K562 (cell line): ENCODE data around the gene RNU6-7. TPM values are rescaled to one million over a fixed set of nuclear protein-coding genes. Genes with fewer than 3 reads are reported as not detected.

Experiments
- ATAC-seq: fragments of 200-7000 bp; cut with Tn5 transposase; 3 replicates; pipeline ENCODE4 v1.9.1; 2020; ENCODE audit warnings: moderate library complexity
- BruUV-seq: library from RNA; stranded (reverse); fragments of 400-500 nt; replicated peaks from 2 replicates; lab custom pipeline; 2021; lab: Mats Ljungman, UMichigan
- CTCF ChIA-PET: fragments of 300-600 bp; formaldehyde crosslinking; extraction: SDS; loops from one replicate; lab custom pipeline; 2021; ENCODE audit warnings: low intra/inter-chr PET ratio; lab: Yijun Ruan, JAX
- POLR2A ChIA-PET: fragments of 300-600, 350-650 bp; sonication (Branson Sonifier 250); formaldehyde crosslinking; extraction: SDS; loops from one replicate; lab custom pipeline; 2021; ENCODE audit warnings: antibody characterized with exemption, inconsistent platforms; lab: Yijun Ruan, JAX
- DNase-seq, 4 experiments: peaks; one replicate each; pipeline versions ENCODE4 v3.0.0 to v3.0.0-alpha.2; 2011 to 2018; ENCODE audit warnings: low spot score in 3 of 4, mixed read lengths in 3 of 4; ENCODE audit errors: extremely low read depth in 1 of 4
- FAIRE-seq: peaks from 2 replicates; lab custom pipeline; 2011; peaks lifted over from hg19 to GRCh38; lab: Jason Lieb, UNC
- H2AFZ ChIP-seq: 2 replicates; pipeline ENCODE4 v1.6.0; 2011; ENCODE audit warnings: low read depth, low read length, control low read depth, inconsistent platforms
- H3K27ac ChIP-seq: fragments of 200-600 bp; 3 replicates; pipeline ENCODE4 v1.8.0; 2011; ENCODE audit warnings: low read depth, mild to moderate bottlenecking, control low read depth, inconsistent platforms, low read length, moderate library complexity, mixed read lengths; ENCODE audit errors: extremely low read depth
- H3K27me3 ChIP-seq, 2 experiments: fragments of 300-600 bp in 1 of 2; 2 replicates in 1 of 2; 3 replicates in 1 of 2; pipeline versions ENCODE4 v1.6.0 to v1.8.0; 2011; ENCODE audit warnings: inconsistent platforms in 2 of 2, low read length in 2 of 2, mild to moderate bottlenecking in 1 of 2, mixed read lengths in 1 of 2, moderate library complexity in 1 of 2; ENCODE audit not compliant: control insufficient read depth in 2 of 2, insufficient read depth in 2 of 2
- H3K36me3 ChIP-seq: fragments of 300-600 bp; 3 replicates; pipeline ENCODE4 v1.8.0; 2011; ENCODE audit warnings: mild to moderate bottlenecking, low read length, inconsistent platforms; ENCODE audit not compliant: control insufficient read depth, insufficient read depth
- H3K4me1 ChIP-seq, 2 experiments: fragments of 200-600 bp in 1 of 2; replicated peaks in 1 of 2; 2 replicates in 1 of 2; 3 replicates in 1 of 2; pipeline versions ENCODE4 v1.5.1 to v1.8.0; 2011; ENCODE audit warnings: inconsistent platforms in 2 of 2, low read length in 2 of 2, mild to moderate bottlenecking in 1 of 2, mixed read lengths in 1 of 2, moderate library complexity in 1 of 2; ENCODE audit not compliant: control insufficient read depth in 2 of 2, insufficient read depth in 2 of 2
- H3K4me2 ChIP-seq: 2 replicates; pipeline ENCODE4 v1.6.1; 2011; ENCODE audit warnings: low read length, control low read depth, inconsistent platforms, mixed read lengths; ENCODE audit not compliant: insufficient read depth
- H3K4me3 ChIP-seq: fragments of 200-600 bp; sonication (generic), shearing (Covaris generic); 2 replicates; pipeline ENCODE4 v1.5.1; 2016; ENCODE audit warnings: control low read depth, inconsistent platforms
- H3K79me2 ChIP-seq: fragments of 200-600 bp; 3 replicates; pipeline ENCODE4 v1.8.0; 2011; ENCODE audit warnings: low read length, inconsistent platforms; ENCODE audit not compliant: control insufficient read depth, insufficient read depth
- H3K9ac ChIP-seq, 2 experiments: 2 replicates each; pipeline versions ENCODE4 v1.6.0 to v1.6.1; 2011; ENCODE audit warnings: low read depth in 2 of 2, low read length in 2 of 2, control low read depth in 1 of 2, inconsistent platforms in 1 of 2, mild to moderate bottlenecking in 1 of 2, mixed read lengths in 1 of 2; ENCODE audit not compliant: insufficient read depth in 1 of 2
- H3K9me1 ChIP-seq: one replicate; pipeline ENCODE4 v1.6.0; 2011; ENCODE audit warnings: inconsistent platforms, mild to moderate bottlenecking, low read length, moderate library complexity; ENCODE audit not compliant: control insufficient read depth, insufficient read depth
- H3K9me3 ChIP-seq: replicated peaks from 2 replicates; pipeline ENCODE4 v1.5.1; 2011; ENCODE audit warnings: low read depth, low read length, inconsistent platforms; ENCODE audit not compliant: control insufficient read depth, insufficient read depth
- H4K20me1 ChIP-seq: replicated peaks from 2 replicates; pipeline ENCODE4 v1.6.1; 2011; ENCODE audit warnings: low read length, inconsistent platforms, mixed read lengths; ENCODE audit not compliant: control insufficient read depth, insufficient read depth
- DNMT1 ChIP-seq: fragments of 450-650 bp; IDR thresholded peaks from 2 replicates; pipeline ENCODE4 v1.6.1; 2016; ENCODE audit warnings: antibody characterized with exemption, mild to moderate bottlenecking
- JUND ChIP-seq, 2 experiments: IDR thresholded peaks; 2 replicates in 1 of 2; 3 replicates in 1 of 2; pipeline ENCODE4 v1.6.1; 2011; ENCODE audit warnings: borderline replicate concordance in 2 of 2, low read depth in 2 of 2, low read length in 2 of 2, improper control_type of control experiment in 1 of 2, missing biosample characterization in 1 of 2, missing genetic modification characterization in 1 of 2, missing genetic modification reagents in 1 of 2
- MAZ ChIP-seq, 2 experiments: fragments of 450-650 bp in 1 of 2; sonication (generic) in 1 of 2; formaldehyde crosslinking; IDR thresholded peaks in 1 of 2; conservative IDR thresholded peaks in 1 of 2; 2 replicates each; pipeline versions ENCODE4 v1.4.0 to v1.5.0; 2020; ENCODE audit warnings: mild to moderate bottlenecking in 1 of 2, missing genetic modification reagents in 1 of 2
- TEAD2 ChIP-seq: fragments of 450-650 bp; IDR thresholded peaks from 2 replicates; pipeline ENCODE4 v1.6.1; 2016; ENCODE audit warnings: missing genetic modification characterization, control low read depth, missing compliant biosample characterization
- WGBS: fragments of 100-300 bp; shearing (Covaris generic); methylation state at CpG from one replicate; pipeline ENCODE4 v1.1.6; 2016; ENCODE audit warnings: low coverage, mixed read lengths; ENCODE audit not compliant: insufficient coverage; ENCODE audit errors: missing lambda C conversion rate; 5-methylcytosine and 5-hydroxymethylcytosine counted together
- in situ Hi-C: fragments of 300-500 bp; cut with MboI; formaldehyde crosslinking; loops from 4 replicates; pipeline ENCODE4 v1.15.0; 2018; ENCODE audit warnings: inconsistent platforms, mixed read lengths
- intact Hi-C: fragments of 100-400 bp; cut with micrococcal nuclease; formaldehyde crosslinking; loops from 2 replicates; pipeline ENCODE4 v1.14.2; 2022
- polyA plus RNA-seq, 8 experiments: library from polyadenylated mRNA; depleted of rRNA in 4 of 8; stranded (reverse) in 5 of 8; unstranded in 3 of 8; fragments of >200 nt; fragmentation: Nextera tagmentation in 2 of 8; fragmentation: Illumina TruSeq in 1 of 8; extraction: Ambion mirVana in 2 of 8; extraction: Trizol in 1 of 8; gene quantifications; 2 replicates each; pipeline versions ENCODE4 v1.2.1 to v1.2.3, GENCODE V29; 2011 to 2014; ENCODE audit warnings: inconsistent platforms in 1 of 8, missing spikeins in 1 of 8
- total RNA-seq, 7 experiments: library from RNA; depleted of rRNA in 6 of 7; stranded (reverse); fragments of >200 nt in 6 of 7; fragmentation: Illumina TruSeq in 2 of 7; extraction: Trizol in 2 of 7; gene quantifications; 2 replicates each; pipeline versions ENCODE4 v1.2.1 to v1.2.3, GENCODE V29; 2011 to 2021; ENCODE audit warnings: low replicate concordance in 1 of 7
- TF ChIP-seq, protein P1 (sequence below): sonication (generic); formaldehyde crosslinking; IDR thresholded peaks from 2 replicates; pipeline ENCODE4 v1.9.0; 2022; ENCODE audit warnings: mild to moderate bottlenecking, missing genetic modification reagents
- TF ChIP-seq, protein P2 (sequence below): sonication (generic); formaldehyde crosslinking; IDR thresholded peaks from 2 replicates; pipeline ENCODE4 v1.8.1; 2023; ENCODE audit warnings: mild to moderate bottlenecking, missing genetic modification reagents
- TF ChIP-seq, protein P3 (sequence below): fragments of 450-650 bp; formaldehyde crosslinking; IDR thresholded peaks from 2 replicates; pipeline ENCODE4 v1.4.0; 2020; ENCODE audit warnings: mild to moderate bottlenecking, moderate library complexity
- TF ChIP-seq, protein P4 (sequence below): fragments of 250-450 bp; sonication (Bioruptor Pico); IDR thresholded peaks from 2 replicates; pipeline ENCODE4 v1.5.0; 2021; ENCODE audit warnings: mild to moderate bottlenecking, moderate library complexity
- TF ChIP-seq, protein P5 (sequence below): sonication (generic); formaldehyde crosslinking; IDR thresholded peaks from 2 replicates; pipeline ENCODE4 v1.8.0; 2022; ENCODE audit warnings: mild to moderate bottlenecking, missing genetic modification reagents

RNU6-7 gene
- total and polyA plus RNA-seq, 9 of the 15 experiments (the other 6 are each of a cell fraction or from before 2014, with no cell fraction given) = not detected

DNA sequence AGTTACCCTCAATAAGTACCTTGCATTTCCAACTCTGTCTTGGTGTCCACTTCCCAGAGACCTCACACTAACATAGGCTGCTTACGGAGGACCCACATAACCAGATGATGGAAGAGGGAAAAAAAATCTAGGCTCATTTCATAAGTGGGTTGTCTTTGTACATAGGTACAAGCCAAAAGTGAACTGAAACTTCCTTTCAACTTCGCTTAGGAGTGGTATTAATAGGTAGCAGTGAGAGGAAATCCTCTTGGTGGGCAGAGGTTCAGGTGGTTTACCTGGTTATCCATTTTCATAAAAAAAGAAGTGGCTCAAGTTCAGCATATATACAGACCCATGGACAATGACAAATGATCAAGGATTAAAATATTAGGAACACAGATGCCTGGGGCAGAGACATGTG, 35.8 kb upstream of the RNU6-7 start:
- H3K4me2 ChIP-seq = no peak overlapping the region
- no peaks in the 10 kb centered on the region for H3K27me3 ChIP-seq
- no peak overlapping the region for H3K4me3 ChIP-seq
- H3K9me3 ChIP-seq = no peaks in the 10 kb centered on the region
- H3K27ac ChIP-seq = no peak overlapping the region
- CTCF ChIA-PET = no interaction called here
- ATAC-seq (no peak), DNase-seq (no peak), FAIRE-seq (no peak)
- no peaks in the 10 kb centered on the region for H3K9me1 ChIP-seq
- no peaks in the 10 kb centered on the region; a peak in 1 of 5 replicates for H3K4me1 ChIP-seq
- H4K20me1 ChIP-seq = no peaks in the 10 kb centered on the region
- 55% methylated on average over 2 of the region's 2 CpGs for WGBS
- no peak overlapping the region for H2AFZ ChIP-seq
- no peak overlapping the region for H3K9ac ChIP-seq
- TF ChIP-seq JUND (IDR thresholded peaks at IDR 0.05; ENCODE audit: borderline replicate concordance, low read depth, low read length) (no peak), JUND (tag; IDR thresholded peaks at IDR 0.05; ENCODE audit: borderline replicate concordance, low read depth, low read length) (no peak), MAZ (CRISPR knock-in tag; conservative IDR thresholded peaks at IDR 0.05 in 1 of 2, IDR thresholded peaks at IDR 0.05 in 1 of 2) (no peak), DNMT1 (no peak), TEAD2 (no peak)
- TF ChIP-seq, protein P1, sequence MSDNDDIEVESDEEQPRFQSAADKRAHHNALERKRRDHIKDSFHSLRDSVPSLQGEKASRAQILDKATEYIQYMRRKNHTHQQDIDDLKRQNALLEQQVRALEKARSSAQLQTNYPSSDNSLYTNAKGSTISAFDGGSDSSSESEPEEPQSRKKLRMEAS (CRISPR knock-in tag) = no peak
- TF ChIP-seq, protein P2, sequence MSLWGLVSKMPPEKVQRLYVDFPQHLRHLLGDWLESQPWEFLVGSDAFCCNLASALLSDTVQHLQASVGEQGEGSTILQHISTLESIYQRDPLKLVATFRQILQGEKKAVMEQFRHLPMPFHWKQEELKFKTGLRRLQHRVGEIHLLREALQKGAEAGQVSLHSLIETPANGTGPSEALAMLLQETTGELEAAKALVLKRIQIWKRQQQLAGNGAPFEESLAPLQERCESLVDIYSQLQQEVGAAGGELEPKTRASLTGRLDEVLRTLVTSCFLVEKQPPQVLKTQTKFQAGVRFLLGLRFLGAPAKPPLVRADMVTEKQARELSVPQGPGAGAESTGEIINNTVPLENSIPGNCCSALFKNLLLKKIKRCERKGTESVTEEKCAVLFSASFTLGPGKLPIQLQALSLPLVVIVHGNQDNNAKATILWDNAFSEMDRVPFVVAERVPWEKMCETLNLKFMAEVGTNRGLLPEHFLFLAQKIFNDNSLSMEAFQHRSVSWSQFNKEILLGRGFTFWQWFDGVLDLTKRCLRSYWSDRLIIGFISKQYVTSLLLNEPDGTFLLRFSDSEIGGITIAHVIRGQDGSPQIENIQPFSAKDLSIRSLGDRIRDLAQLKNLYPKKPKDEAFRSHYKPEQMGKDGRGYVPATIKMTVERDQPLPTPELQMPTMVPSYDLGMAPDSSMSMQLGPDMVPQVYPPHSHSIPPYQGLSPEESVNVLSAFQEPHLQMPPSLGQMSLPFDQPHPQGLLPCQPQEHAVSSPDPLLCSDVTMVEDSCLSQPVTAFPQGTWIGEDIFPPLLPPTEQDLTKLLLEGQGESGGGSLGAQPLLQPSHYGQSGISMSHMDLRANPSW (CRISPR knock-in tag) = no peak
- TF ChIP-seq, protein P3, sequence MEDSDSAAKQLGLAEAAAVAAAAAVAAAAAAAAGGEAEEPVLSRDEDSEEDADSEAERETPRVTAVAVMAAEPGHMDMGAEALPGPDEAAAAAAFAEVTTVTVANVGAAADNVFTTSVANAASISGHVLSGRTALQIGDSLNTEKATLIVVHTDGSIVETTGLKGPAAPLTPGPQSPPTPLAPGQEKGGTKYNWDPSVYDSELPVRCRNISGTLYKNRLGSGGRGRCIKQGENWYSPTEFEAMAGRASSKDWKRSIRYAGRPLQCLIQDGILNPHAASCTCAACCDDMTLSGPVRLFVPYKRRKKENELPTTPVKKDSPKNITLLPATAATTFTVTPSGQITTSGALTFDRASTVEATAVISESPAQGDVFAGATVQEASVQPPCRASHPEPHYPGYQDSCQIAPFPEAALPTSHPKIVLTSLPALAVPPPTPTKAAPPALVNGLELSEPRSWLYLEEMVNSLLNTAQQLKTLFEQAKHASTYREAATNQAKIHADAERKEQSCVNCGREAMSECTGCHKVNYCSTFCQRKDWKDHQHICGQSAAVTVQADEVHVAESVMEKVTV (CRISPR knock-in tag) = no peak
- TF ChIP-seq, protein P4, sequence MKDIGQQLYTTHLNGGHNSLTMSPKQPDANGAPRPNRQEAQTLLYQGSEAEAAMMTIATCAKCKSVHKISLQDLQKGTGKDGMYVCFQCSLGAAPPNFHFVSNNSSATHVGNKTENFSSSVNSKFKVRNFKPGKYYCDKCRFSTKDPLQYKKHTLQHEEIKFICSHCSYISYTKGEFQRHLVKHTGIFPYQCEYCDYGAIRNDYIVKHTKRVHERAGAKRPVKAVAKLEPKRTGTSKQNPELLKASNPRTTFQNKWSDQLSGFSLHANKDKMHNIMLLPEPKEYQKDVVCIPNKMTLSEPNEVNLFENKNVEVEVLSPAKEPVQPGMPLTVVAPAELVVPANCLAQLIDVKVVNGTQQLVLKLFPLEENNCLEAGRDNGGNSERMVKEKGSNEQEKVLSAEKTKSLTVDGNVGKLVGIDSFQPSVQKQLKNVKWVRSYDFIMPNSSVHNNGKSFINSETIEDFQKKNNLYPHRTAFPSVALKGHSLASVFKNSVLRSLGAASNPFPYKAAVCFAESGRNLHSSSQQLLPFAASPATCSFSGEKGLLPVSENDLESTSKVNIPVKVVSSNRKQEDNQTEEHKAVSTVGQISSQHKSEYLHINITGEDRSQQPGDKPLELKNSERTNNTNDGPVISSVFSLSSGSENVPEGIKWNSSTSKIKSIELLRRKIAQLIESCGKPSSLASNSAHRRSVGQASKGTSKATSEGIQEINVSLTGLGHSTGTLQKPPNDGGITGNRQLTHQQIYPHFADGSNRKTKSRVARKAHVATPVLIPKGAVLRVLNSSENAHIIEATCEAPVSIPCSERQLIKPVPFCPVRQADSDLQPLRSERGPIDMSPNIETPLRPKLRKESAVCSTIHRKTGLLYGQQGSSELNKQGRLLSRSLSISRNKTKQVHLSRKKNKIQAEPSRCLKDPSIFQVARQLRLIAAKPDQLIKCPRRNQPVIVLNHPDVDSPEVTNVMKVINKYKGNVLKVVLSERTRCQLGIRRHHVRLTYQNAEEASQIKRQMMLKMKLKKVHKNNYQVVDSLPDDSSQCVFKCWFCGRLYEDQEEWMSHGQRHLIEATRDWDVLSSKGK (CRISPR knock-in tag) = no peak
- TF ChIP-seq, protein P5, sequence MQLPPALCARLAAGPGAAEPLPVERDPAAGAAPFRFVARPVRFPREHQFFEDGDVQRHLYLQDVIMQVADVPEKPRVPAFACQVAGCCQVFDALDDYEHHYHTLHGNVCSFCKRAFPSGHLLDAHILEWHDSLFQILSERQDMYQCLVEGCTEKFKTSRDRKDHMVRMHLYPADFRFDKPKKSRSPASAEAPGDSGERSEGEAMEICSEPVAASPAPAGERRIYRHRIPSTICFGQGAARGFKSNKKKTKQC = no peak
- intact Hi-C loops = no loop called here
- no peaks in the 10 kb centered on the region for H3K79me2 ChIP-seq
- H3K36me3 ChIP-seq = no peaks in the 10 kb centered on the region
- POLR2A ChIA-PET = no interaction called here
- in situ Hi-C loops = no loop called here
- BruUV-seq = no TSS peak
